Activated gamma-delta T cell treated with Interleukin-2 at 50 U/mL for 16 hours (primary cell): ENCODE results near the gene CNTNAP2.

Source experiments
- DNase-seq: peaks from one replicate; pipeline ENCODE4 v3.0.0-alpha.2; 2020

The CNTNAP2 gene

GRCh38 chr7:148337246-148337965 is 2220.8 kb downstream of the CNTNAP2 start:
- no peak for DNase-seq

- DNase-seq: no peak
These were observed 2221.6 kb downstream of the CNTNAP2 start for GRCh38 chr7:148337995-148338747.

GRCh38 chr7:148340438-148341280 is 2224.1 kb downstream of the CNTNAP2 start:
- no peak for DNase-seq

- DNase-seq: no peak
These were observed 2227.8 kb downstream of the CNTNAP2 start for GRCh38 chr7:148344406-148344805.

GRCh38 chr7:148347981-148348380 is 2231.4 kb downstream of the CNTNAP2 start:
- no peak for DNase-seq

GRCh38 chr7:148348466-148348865 is 2231.9 kb downstream of the CNTNAP2 start:
- no peak for DNase-seq

- no peak for DNase-seq
These were observed 2239.7 kb downstream of the CNTNAP2 start for GRCh38 chr7:148356303-148356702.

GRCh38 chr7:148362541-148362940 is 2245.9 kb downstream of the CNTNAP2 start:
- no peak for DNase-seq

- DNase-seq: no peak
These were observed 2251.3 kb downstream of the CNTNAP2 start for GRCh38 chr7:148367731-148368475.

- no peak for DNase-seq
These were observed 2252.0 kb downstream of the CNTNAP2 start for GRCh38 chr7:148368562-148368961.

GRCh38 chr7:148371280-148371937 is 2254.8 kb downstream of the CNTNAP2 start:
- DNase-seq: no peak

GRCh38 chr7:148374396-148375259 is 2258.0 kb downstream of the CNTNAP2 start:
- DNase-seq: no peak

- DNase-seq: no peak
These were observed 2263.1 kb downstream of the CNTNAP2 start for GRCh38 chr7:148379677-148380076.

GRCh38 chr7:148380596-148381419 is 2264.2 kb downstream of the CNTNAP2 start:
- DNase-seq: no peak

- no peak for DNase-seq
These were observed 2266.0 kb downstream of the CNTNAP2 start for GRCh38 chr7:148382596-148382995.

- no peak for DNase-seq
These were observed 2267.1 kb downstream of the CNTNAP2 start for GRCh38 chr7:148383651-148384050.

GRCh38 chr7:148385009-148385682 is 2268.5 kb downstream of the CNTNAP2 start:
- DNase-seq: no peak

GRCh38 chr7:148390381-148390780 is 2273.8 kb downstream of the CNTNAP2 start:
- DNase-seq: no peak

- DNase-seq: no peak
These were observed 2275.0 kb downstream of the CNTNAP2 start for GRCh38 chr7:148391591-148391990.

GRCh38 chr7:148394582-148394981 is 2278.0 kb downstream of the CNTNAP2 start:
- no peak for DNase-seq
